Effector memory CD4-positive, alpha-beta T cell (primary cell): ENCODE measurements around the gene KDM5A.
"Not testable (repeated sequence)": the region's sequence is repeated elsewhere in the genome, so short reads cannot be mapped to it uniquely, and the experiment has no call there.

ENCODE experiments used
- DNase-seq, 3 donors: peaks; one replicate each; pipeline ENCODE4 v3.0.0-alpha.2; 2020
- H3K27ac ChIP-seq: 2 replicates; pipeline ENCODE4 v1.7.0; 2013; ENCODE audit warnings: mild to moderate bottlenecking, low read length, moderate library complexity; ENCODE audit not compliant: insufficient read depth, poor library complexity, severe bottlenecking
- H3K27me3 ChIP-seq: replicated peaks from 2 replicates; pipeline ENCODE4 v1.7.0; 2013; ENCODE audit warnings: mild to moderate bottlenecking, low read length; ENCODE audit not compliant: insufficient read depth, control insufficient read depth, poor library complexity, severe bottlenecking
- H3K36me3 ChIP-seq: 2 replicates; pipeline ENCODE4 v1.7.0; 2013; ENCODE audit warnings: mild to moderate bottlenecking, low read length, moderate library complexity; ENCODE audit not compliant: control insufficient read depth, insufficient read depth
- H3K4me1 ChIP-seq: 2 replicates; pipeline ENCODE4 v1.7.0; 2013; ENCODE audit warnings: low read length, mild to moderate bottlenecking; ENCODE audit not compliant: control insufficient read depth, insufficient read depth, poor library complexity, severe bottlenecking
- H3K4me3 ChIP-seq: 2 replicates; pipeline ENCODE4 v1.7.0; 2013; ENCODE audit warnings: low read length, low read depth, mild to moderate bottlenecking; ENCODE audit not compliant: insufficient read depth, poor library complexity, severe bottlenecking
- H3K9me3 ChIP-seq: 2 replicates; pipeline ENCODE4 v1.7.0; 2013; ENCODE audit warnings: mild to moderate bottlenecking, low read length, moderate library complexity; ENCODE audit not compliant: control insufficient read depth

Gene KDM5A

DNA sequence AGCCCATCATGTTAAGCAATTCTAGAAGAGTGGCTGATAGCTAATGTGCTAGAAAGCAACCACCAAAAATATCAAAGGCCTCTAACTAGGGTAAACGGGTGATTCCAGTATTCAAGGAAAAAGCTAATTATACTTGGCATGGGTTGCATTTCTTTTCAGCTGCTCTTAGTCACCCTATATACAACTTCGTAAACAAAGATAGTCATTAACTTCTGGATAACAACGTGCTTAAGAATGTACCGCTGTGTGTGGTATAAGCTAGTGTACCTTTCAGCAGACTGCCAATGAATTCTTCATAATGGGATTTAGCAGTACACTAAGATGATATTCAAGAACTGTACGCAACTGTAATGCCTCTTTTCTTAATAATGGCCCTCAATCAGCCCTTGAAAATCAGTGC lies 84.3 kb downstream of the KDM5A start:
- Histone ChIP-seq H3K4me3 (no peak overlapping the region), H3K36me3 (peaks cover 38% of the 10 kb centered on the region), H3K9me3 (no peaks in the 10 kb centered on the region), H3K4me1 (no peaks in the 10 kb centered on the region), H3K27me3 (no peaks in the 10 kb centered on the region), H3K27ac (no peak overlapping the region)
- no peak for DNase-seq

DNA sequence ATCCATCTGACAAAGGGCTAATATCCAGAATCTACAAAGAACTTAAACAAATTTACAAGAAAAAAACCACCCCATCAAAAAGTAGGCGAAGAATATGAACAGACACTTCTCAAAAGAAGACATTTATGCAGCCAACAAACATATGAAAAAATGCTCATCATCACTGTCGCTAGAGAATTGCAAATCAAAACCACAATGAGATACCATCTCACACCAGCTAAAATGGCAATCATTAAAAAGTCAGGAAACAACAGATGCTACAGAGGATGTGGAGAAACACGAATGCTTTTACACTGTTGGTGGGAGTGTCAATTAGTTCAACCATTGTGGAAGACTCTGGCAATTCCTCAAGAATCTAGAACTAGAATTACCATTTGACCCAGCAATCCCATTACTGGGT lies 86.4 kb downstream of the KDM5A start:
- not testable (repeated sequence) for H3K27ac ChIP-seq, H3K27me3 ChIP-seq, H3K4me1 ChIP-seq, H3K9me3 ChIP-seq, DNase-seq, H3K4me3 ChIP-seq
- H3K36me3 ChIP-seq: peaks cover 18% of the 10 kb centered on the region

- not testable (repeated sequence) for H3K4me3 ChIP-seq, H3K4me1 ChIP-seq, DNase-seq, H3K9me3 ChIP-seq, H3K27ac ChIP-seq, H3K27me3 ChIP-seq
- H3K36me3 ChIP-seq: peaks cover 26% of the 10 kb centered on the region
Measured at GRCh38 chr12:300166-300565, 89.0 kb downstream of the KDM5A start.

GRCh38 chr12:299511-299910 lies 89.6 kb downstream of the KDM5A start:
- not testable (repeated sequence) for DNase-seq, H3K9me3 ChIP-seq, H3K4me3 ChIP-seq, H3K27ac ChIP-seq, H3K27me3 ChIP-seq, H3K4me1 ChIP-seq
- H3K36me3 ChIP-seq: peaks cover 32% of the 10 kb centered on the region

DNA sequence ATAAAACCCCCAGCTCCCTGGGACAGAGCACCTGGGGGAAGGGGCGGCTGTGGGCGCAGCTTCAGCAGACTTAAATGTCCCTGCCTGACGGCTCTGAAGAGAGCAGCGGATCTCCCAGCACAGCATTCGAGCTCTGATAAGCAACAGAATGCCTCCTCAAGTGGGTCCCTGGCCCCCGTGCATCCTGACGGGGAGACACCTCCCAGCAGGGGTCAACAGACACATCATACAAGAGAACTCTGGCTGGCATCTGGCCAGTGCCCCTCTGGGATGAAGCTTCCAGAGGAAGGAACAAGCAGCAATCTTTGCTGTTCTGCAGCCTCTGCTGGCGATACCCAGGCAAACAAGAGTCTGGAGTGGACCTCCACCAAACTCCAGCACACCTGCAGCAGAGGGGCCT lies 91.1 kb downstream of the KDM5A start:
- H3K4me3 ChIP-seq, H3K9me3 ChIP-seq, H3K4me1 ChIP-seq: not testable (repeated sequence)

DNA sequence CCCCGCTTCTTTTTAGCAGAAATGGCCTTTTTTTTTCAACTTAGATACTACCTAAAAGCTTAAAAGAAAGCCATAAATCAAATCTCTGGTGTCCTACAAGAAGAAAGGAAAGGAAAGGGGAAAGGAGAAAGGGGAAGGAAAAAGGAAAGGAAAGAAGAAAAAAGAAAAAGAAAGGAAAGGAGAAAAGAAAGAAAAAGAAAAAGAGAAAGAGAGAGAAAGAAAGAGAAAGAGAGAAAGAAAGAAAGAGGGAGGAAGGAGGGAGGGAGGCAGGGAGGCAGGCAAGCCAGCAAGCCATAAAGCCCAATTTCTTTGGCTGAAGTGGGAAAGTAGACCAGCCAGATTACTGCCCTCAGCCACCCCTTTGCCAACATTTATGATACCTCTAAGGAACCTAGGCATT lies 94.0 kb downstream of the KDM5A start:
- Histone ChIP-seq H3K36me3 (peaks cover 53% of the 10 kb centered on the region), H3K4me1 (no peaks in the 10 kb centered on the region), H3K27ac (no peak overlapping the region), H3K27me3 (no peaks in the 10 kb centered on the region), H3K9me3 (no peaks in the 10 kb centered on the region), H3K4me3 (no peak overlapping the region)
- no peak for DNase-seq

More for the DNA sequence above, 91.1 kb downstream of the KDM5A start:
- H3K27ac ChIP-seq, H3K27me3 ChIP-seq, DNase-seq: not testable (repeated sequence)
- H3K36me3 ChIP-seq: peaks cover 41% of the 10 kb centered on the region

DNA sequence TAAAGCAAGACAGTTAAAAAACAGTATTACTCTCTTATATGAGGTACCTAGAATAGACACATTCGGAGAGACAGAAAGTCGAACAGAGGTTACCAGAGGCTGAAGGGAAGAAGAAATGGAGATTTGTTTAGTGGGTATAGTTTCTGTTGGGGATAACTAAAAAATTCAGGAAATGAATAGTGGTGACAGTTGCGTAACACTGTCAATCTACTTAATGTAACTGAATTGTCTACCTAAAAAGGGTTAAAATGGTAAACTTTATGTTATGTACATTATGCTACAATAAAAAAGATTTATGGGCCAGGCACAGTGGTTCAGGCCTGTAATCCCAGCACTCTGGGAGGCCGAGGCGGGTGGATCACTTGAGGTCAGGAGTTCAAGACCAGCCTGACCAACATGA lies 95.9 kb downstream of the KDM5A start:
- H3K27me3 ChIP-seq: no peaks in the 10 kb centered on the region
- no peaks in the 10 kb centered on the region for H3K9me3 ChIP-seq
- no peak overlapping the region for H3K4me3 ChIP-seq
- no peak for DNase-seq
- H3K4me1 ChIP-seq: no peaks in the 10 kb centered on the region
- no peak overlapping the region for H3K27ac ChIP-seq
- H3K36me3 ChIP-seq: peaks cover 61% of the 10 kb centered on the region

- H3K4me3 ChIP-seq: no peak overlapping the region
- H3K36me3 ChIP-seq: peaks cover 56% of the 10 kb centered on the region
- no peaks in the 10 kb centered on the region for H3K4me1 ChIP-seq
- no peaks in the 10 kb centered on the region for H3K27me3 ChIP-seq
- H3K27ac ChIP-seq: no peak overlapping the region
- DNase-seq: no peak
- no peaks in the 10 kb centered on the region for H3K9me3 ChIP-seq
Measured at GRCh38 chr12:292186-292585, 96.9 kb downstream of the KDM5A start.

DNA sequence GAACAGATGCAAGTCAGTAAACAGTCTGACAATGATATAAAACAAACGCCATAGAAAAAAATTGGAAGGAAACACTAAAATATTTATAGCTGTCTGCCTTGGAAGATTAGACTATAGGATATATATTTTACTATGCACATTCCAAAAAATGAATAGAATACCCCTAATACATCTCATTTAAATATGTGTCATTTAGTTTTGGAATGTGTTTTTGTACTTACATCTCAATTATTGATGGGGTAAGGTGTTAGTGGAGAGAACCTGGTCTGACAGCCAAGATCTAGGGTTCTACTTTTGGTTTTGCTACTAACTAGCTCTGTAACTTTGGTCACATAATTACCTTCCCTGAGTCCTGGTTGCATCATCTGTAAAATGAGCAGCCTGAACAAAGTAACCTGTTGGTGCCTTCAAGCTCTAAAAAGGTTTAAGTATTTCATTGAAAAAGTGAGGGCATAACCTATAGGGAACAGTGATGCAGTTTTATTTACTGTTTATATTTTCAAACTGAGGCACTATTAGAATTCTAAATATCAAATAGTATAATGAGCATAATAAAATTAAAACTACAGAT lies 97.9 kb downstream of the KDM5A start:
- no peaks in the 10 kb centered on the region for H3K9me3 ChIP-seq
- no peak for DNase-seq
- H3K4me3 ChIP-seq: no peak overlapping the region
- no peak overlapping the region for H3K27ac ChIP-seq
- peaks cover 48% of the 10 kb centered on the region for H3K36me3 ChIP-seq
- no peaks in the 10 kb centered on the region for H3K27me3 ChIP-seq
- no peaks in the 10 kb centered on the region for H3K4me1 ChIP-seq

- peaks cover 47% of the 10 kb centered on the region for H3K36me3 ChIP-seq
- no peak overlapping the region for H3K4me3 ChIP-seq
- no peaks in the 10 kb centered on the region for H3K9me3 ChIP-seq
- no peak overlapping the region for H3K27ac ChIP-seq
- no peaks in the 10 kb centered on the region for H3K4me1 ChIP-seq
- H3K27me3 ChIP-seq: no peaks in the 10 kb centered on the region
- DNase-seq: no peak
Measured at GRCh38 chr12:288687-289086, 100.4 kb downstream of the KDM5A start.
